Measurements from ENCODE around the gene ZNF566.

GRCh38 chr19:36482876-36483275 lies 6.5 kb downstream of the ZNF566 start:
- TF ChIP-seq, protein P1, sequence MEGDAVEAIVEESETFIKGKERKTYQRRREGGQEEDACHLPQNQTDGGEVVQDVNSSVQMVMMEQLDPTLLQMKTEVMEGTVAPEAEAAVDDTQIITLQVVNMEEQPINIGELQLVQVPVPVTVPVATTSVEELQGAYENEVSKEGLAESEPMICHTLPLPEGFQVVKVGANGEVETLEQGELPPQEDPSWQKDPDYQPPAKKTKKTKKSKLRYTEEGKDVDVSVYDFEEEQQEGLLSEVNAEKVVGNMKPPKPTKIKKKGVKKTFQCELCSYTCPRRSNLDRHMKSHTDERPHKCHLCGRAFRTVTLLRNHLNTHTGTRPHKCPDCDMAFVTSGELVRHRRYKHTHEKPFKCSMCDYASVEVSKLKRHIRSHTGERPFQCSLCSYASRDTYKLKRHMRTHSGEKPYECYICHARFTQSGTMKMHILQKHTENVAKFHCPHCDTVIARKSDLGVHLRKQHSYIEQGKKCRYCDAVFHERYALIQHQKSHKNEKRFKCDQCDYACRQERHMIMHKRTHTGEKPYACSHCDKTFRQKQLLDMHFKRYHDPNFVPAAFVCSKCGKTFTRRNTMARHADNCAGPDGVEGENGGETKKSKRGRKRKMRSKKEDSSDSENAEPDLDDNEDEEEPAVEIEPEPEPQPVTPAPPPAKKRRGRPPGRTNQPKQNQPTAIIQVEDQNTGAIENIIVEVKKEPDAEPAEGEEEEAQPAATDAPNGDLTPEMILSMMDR (IDR thresholded peaks at IDR 0.05), result no peak
- no peak for TF ChIP-seq POLR2A (IDR thresholded peaks at IDR 0.05)

All from prostate gland (tissue), 2 donors.